ELR (cell line): ENCODE measurements around the gene MTSS2.

Experiments used
- DNase-seq: peaks from one replicate; pipeline ENCODE4 v3.0.0-alpha.2; 2015; ENCODE audit warnings: low read depth

Gene MTSS2

DNA sequence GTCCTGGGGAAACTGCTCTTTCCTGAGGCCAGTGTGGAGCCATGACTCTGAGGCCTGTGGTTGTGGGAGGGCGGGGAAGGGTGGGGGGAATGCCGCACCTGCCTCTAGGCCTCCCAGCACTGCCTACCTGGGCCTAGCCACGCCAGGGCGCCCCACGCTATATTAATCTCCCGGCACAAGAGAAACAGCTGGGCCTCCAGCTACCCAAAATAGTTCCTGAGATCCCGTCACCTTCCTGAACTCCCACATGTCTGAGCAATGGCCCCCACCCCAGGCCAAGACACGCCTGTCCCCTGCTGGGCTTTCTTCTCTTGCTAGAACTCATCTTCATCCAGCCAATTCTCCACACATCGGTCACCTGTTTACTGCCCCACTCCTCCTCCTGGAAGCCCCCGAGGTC, 13.0 kb upstream of the MTSS2 start:
- DNase-seq, result no peak

DNA sequence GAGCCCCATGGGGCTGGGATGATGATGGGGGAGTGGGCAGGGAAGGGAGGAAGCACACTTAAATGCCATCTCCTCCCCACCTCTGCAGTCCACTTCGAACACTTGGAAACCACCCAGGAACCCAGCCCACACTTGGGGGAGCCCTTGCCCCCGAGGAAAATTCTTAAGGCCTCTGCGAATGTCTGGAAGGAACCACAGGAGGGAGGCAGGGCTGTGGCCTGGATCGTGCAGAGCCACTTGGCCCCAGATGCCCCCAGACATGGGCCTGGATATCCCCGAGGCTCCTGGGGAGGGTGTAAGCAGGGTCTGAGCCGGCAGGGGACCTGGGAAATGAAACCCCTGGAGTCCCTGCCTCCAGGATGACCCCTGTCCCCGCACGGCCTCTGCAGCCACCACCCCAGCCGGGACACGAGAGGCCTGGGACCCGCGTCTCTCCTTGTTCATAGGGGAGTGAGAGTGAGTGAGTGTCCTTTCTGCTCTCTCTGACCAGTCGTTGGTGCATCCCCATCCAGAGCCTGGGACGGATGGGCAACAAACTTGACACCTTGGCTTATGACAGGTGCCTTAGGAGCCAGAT, 11.8 kb upstream of the MTSS2 start:
- peak; percentile 87 for DNase-seq

DNA sequence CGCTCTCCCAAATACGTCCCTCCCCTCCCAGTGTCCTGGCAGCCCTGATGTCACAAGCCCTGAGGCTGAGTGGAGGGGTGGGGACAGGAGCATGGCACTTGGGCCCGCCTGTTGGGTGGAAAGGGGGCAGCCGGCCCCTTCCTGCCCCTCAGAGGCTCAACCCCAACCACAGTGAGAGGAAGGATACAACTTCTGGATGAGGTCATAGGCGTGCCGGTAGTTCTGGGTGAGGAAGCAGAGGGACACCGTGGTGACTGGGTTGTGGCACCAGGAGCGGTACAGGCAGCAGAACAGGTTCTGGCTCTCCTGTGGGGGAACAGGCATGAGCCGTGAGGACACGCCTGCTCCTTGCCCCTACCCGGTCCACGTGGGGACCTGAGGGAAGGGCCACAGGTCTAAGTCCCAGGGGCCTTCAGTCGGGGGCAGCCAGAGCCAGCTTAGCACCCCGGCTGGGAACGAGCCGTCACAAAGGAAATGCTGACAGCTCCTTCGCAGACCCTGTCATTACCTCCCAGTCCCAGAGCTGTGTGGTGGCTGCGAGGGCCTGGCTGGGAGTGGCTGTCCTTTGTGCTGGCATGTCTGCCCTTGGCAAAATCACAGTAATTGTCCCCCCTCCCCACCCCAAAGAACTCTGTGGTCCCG, 11.2 kb upstream of the MTSS2 start:
- peak; percentile 89 for DNase-seq

DNA sequence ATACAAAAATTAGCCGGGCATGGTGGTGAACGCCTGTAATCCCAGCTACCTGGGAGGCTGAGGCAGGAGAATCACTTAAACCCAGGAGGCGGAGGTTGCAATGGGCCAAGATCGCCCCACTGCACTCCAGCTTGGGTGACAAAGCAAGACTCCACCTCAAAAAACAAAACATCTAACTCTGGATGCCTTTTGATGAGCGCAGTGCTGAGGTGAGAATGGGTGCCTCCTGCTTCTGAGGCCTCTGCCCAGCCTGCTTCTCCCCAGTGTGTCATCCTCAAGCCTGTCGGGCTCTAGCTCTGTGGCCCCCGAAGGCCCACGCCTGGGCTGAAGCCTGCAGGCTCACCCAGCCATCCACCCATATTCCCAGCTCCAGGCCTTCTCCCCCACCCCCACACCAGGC, 10.5 kb upstream of the MTSS2 start:
- DNase-seq, result no peak

DNA sequence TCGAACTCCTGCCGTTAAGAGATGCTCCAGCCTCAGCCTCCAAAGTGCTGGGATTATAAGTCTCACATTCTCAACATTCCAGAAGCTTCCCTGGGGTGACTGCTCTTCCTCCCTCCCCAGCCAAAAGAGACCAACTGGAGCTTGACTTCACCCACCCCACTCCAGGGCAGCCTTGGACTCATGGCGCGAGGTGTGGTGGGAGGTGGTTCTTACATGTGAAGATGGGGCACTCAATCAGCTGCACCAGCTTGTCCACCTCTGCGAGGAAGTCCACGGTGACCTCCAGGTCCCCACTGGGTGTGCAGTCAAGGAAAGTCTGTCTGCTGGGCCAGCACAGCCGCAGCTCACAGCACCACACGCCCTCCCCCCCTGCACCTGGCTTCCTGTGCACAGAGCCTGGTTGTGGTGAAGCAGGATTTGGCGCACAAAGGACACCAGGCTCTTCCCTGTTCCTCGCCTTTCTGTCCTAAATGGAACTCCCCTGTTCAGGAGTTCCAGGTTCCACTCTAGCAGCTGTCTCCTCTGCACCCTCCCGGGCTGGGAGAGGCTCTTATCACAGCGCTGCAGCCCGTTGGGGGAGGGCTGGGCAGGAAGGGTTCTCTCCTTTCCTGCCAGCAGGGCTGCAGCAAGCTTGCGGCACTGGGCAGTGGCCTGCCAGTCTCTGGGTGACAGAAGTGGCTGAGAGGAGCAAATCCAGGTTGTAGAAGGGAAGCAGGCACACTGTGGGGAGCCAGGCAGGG, 9.6 kb upstream of the MTSS2 start:
- DNase-seq, result peak; percentile 47

DNA sequence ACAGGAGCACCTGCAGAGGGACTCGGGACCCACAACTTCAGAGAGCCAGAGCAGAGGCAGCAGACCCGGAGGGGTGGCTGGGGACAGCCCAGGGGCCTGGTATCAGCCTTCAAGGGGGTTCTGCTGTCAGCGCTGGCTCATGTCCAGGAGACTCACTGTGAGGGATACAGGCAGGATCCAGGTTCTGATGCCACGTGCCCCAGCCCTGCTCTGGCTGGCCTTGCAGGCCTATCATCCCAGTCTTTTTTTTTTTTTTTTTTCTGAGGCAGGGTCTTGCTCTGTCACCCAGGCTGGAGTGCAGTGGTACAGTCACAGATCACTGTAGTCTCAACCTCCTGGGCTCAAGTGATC, 9.0 kb upstream of the MTSS2 start:
- DNase-seq, result peak; percentile 58

DNA sequence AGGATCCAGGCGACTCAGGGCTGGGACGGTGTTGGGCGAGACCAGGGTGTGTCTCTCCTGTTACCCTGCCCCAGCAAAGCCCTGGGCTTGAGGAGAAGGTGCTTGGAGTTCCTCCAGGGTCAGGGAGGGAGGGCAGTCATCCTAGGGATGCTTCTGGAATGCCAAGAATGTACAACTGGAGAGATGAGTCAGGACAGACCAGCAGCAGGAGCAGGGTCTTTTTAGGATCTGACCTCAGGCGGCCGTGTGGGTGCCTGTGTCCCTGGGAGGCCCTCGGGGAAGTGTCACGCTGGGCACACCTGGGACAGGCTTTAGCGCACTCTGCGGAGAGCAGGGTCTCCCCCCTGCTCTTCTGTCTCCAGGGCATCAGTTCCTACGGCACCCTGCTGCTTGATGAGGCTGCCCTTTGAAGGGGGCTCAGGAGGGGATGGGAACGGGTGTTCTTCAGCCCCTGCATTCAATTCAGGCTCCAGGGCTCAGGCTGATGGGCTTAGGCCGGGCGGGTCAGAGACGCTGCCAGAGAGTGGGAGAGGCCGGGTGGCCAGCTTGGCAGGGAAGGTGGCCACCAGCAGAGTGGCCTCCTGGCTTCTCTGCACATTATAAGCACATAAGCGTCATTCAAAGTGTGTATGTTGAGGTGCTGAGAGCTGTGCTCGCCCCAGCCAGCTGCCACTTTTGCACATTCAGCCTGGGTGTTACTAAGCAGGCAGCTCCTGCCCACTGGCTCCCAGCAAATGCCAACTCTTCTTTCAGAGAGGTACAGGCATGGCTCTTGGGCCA, 8.4 kb upstream of the MTSS2 start:
- DNase-seq, result peak; percentile 97

DNA sequence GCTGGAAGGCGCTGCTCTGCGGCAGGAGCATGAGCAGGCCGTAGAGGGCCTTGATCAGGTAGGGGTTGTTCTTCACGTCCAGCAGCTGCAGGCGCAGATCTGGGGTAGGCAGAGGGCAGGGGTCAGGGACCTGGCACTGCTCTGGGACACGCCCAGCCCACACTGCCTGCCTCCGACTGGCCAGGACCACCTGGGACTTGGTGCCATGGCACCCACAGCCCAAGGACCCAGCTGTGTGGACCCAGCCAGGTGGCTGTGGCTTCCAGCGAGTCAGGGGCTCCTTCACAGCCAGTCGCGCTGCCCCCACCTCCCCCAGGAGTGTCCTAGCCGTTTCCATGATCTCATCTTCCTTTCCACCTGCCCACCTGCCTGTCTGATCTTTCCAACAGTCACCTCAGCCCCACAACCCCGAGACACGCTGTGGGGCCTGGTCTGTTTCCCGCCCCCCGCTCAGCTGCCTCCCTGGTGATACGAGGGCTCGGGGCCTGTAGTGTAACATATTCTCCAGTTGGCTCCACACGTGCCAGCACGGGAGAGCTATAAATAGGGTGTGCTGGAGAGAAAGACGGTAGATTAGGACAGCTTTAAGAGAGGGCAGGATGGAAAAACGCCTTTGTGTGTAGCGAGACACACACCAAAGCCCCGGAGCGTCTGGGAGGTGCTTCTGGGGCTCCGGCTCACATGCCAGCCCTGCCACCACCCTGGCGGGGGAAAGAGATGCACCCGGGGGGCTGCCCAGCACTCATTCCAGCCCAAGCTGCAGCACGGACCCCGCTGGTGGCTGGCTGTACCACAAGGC, 7.2 kb upstream of the MTSS2 start:
- DNase-seq, result no peak

DNA sequence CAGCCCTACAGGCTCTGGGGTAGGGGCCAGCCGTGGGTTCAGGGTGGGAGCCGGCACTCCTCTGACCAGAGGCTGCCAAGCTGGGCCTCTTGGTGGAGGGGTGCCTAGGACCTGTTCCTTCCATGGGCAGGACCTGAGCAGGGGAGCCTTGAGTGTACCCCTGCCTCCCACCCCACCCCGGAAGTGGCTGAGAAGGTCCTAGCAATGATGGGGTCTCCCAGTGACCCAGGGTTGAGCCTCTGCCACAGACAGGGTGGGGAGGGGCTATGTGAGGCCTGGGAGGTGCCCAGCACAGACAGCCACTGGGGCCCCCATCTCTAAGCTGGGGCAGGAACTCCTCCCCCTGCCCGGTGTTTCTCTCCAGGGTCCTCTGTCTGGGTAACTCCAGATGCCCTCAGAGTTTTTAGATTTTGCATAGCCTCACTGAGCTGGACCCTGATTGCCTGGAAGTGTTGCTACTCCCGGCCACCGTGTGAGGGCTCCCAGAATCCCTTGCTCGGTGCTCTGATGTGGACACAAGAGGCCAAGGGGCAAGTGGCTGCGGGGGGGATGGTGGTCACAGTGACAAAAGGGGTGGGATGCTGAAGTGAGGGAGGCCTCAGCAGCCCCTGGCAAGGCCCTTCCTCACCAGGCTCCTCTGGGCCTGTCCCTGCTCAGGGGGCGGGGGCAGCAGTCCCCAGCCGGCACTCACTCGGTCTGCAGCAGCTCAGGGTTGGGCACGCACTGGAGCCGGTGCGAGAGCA, 6.4 kb upstream of the MTSS2 start:
- DNase-seq, result no peak

DNA sequence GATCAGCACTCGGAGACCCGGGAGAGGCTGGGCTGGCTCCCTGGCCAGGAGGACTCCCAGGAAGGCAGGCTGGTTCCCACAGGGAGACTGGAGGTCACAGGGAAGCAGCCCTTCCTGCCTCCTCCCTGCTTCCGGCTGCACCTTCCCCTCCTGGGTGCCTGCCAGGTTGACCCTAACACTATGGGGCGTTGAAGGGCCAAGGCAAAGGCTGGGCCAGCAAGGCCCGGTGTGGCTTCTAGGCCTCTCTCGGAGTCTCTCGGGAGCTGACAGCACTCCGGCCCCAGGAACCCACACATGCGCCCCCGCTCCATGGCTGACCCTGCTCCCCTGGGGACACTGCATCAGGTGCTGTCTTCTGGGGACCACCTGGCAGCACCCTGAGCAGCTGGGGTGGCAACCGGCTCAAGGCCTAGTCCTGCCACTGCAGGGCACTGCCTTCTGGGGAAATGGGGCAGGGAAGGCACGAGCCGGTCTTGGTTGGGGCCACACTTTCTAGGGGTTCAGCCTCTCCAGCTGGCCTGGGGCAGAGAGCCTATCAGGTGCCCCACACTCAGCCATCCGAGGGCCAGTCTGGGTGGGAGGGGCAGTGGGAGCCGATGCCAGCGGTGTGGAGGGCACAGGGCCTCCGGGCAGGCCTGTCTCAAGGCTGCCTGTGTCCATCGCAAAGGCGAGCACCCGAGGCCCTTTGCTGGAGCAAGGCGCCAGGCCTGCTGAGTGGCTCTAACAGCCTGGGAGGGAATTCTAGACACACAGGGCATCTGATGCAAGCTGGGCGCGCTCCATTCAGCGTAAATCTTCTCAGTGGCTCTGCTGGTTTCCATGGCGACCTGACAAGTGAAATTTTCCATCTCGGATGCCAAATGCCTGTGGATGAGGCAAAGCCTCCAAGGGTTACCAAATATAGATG, 5.6 kb upstream of the MTSS2 start:
- DNase-seq, result peak; percentile 60

DNA sequence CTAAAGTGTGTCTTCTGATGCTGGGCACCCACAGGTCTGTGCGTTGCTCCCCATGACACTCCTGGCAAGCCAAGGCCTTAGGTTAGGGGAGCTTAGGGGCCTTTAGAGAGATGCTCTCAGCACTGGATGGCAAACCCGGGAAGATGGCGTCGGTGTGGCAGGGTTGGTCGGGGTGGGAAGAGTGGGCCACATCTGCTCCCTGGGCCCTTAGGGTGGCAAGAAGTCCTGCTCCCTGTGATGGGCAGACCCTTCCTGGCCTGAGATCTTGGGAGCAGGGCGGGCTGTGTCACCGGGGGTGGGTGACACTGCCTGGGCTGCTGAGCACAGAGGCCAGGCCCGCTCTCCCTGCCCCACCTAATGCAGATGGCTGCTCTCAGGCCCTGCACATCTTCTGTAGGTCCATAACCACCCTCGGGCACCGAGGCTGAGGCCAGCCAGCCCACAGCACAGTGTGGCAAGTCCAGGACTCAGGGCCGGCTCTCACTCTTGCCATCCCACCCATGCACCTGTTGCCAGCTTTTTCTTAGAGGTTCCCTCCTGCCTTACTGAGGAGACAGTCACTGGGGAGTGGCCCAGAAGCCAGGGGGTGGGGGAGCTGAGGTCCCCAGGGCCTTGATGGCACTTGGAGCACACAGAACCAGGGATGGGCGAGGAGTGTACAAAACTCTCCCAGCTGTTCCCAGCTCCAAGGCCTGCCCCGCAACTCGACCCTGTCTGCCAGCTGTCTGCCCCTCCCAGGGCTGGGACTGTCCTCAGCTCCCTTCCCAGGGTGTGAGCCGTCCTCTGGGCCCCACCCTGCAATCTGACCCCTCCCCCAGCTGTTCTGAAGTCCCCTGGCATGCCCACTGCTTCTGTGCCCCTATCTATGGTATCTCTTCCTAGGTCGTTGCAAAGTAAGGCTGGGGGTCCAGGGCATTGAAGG, 4.4 kb upstream of the MTSS2 start:
- DNase-seq, result no peak

DNA sequence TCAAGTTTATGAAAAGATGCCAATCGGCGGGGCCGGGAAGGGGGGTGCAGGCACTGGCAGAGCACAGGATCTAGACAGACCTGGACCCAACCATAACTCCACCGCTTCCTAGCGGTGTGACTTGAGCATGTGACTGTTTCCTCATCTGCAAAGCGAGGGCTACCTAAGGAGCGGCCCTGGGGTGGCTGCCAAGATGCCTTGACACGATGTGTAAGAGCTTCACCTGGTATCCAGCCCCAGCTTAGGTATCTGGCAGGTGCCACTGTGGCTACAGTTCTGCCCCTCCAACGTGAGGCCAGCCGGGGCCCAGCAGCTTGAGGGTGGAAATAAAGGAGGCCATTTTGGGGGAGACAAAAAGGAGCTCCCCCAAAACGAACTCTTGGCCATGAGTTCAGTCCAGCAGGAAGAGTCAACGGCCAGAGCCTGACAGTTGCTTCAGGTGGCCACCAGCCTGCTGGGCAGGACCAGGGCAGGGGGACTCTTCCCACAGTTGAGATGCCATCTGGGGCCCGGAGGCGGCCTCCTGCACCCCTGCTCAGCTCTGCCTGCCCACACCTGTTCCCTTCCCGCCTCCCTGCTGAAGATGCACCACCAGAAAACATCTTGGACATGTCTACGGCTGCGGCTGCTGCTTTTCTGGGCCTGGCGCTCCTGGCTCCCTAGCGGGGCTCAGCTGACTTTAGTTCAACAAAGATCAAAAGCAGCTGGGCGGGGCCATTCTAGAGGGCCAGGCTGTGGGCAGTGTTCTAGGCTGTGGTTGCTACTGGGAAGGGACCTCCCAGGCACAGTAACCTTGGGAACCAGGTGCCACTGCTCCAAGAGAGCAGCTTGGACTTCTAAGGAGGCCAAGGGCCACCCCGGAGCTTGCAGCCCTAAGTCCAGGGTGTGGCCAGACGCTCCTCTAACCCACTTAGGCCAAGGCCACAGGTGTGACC, 3.4 kb upstream of the MTSS2 start:
- DNase-seq, result no peak

DNA sequence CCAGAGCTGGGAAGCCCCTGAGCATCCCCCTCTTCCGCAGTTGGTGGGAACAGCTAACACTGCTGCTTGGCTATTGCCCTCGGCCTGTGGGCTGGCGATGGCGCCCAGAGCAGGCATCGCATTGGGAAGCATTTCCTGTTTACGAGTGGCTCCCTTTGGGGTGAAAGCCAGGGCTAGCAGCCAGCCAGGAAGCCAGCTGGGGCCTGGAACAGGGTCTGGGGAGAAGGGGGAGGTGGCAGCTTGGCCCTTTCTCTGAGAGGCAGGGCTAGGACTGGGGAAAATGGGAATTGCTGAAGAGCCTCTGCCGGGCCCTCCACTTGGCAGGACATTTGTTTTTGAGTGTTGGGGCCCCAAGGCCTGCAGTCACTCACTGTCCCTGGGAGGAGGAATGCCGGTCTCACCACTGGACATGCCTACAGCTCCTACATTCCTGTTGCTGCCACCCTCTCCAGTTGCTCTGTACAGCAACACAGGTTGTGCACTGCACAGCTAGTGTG, 2.4 kb upstream of the MTSS2 start:
- peak; percentile 57 for DNase-seq

DNA sequence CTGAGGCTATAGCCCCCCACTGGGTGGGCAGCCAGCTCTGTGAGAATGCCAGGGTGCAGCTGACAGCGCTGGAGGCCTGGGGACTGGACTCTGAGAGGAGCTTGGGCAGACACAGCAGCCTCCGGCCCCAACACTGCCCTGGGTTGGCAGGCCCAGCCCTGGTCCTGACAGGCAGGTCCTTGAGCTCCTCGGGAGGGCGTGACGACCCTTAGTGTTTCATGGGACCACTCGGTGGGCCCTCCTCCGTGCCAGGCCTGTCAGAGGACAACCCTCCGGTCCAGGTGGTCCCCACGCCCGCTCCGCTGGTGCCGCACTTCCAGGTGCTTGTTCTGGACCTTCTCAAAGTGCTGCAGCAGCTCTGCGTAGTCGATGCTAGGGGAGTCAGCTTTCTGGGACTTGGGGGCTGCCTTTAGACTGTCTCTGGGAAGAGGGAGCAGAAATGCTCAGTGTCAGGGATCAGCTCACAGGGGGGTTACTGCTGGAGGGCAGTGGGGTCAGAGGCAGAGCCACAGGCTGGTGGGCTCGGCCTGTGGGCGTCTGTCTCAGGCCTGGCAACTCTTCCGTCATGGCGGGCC, 1.9 kb upstream of the MTSS2 start:
- no peak for DNase-seq

DNA sequence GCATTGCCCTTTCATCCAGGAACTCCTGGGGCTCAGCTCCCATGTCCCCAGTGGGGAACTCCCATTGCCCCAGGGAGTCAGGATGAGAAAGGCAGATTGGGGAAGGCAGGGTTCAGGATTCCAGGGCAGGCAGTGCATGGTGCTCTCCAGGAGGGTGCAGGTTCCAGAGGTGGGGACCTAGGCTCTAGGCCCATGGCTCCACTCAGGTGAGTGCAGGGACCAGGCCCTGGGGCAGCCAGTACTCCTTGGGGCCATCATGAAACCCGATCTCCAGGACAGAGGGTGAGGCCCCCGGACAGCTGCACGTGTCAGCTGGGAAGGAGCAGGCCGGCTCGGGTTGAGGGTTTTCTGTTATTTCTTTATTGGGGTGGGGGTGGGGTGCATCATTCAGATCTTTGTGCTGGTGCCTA, 1.3 kb upstream of the MTSS2 start:
- peak; percentile 38 for DNase-seq

DNA sequence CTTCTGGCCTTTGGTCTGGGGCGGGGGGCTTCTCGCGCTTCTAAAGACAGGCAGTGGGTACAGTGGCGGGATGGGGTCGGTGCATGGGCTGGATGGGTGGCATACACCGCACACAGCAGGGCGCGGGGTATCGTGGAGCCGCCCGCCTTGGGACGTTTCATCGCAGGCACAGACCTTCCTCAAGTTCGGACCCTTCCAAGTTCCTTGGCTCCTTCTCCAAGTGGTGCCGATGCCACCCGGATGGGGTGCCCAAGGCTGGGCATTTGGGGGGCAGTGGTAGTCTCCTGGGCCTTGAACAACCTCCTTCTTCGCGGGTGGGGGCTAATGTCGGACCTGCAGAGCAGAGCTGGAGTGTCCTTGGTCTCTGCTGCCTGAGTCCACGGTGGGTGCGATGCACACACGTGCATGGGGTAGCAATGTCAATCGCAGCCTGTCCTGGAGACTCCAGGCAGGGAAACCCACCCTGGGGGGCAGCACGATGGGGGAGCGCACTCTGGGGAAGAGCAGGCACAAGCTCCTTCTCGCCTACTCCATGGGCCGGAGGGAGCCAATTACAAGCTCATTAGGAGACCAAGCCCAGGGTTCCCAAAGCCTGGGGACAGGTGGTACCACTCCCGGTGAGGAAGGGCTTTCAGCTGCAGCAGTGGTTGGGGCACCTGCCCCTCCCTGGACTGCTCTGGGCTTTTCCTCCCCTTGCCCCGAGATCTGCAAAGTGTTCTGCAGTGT, 686 bp upstream of the MTSS2 start:
- DNase-seq, result no peak
